Pons (tissue), 1 donor: ENCODE data around the gene PRRG3.
"Not testable (repeated sequence)": the region's sequence is repeated elsewhere in the genome, so short reads cannot be mapped to it uniquely, and the experiment has no call there.

Source experiments
- DNase-seq: peaks from one replicate; pipeline ENCODE4 v3.0.0-alpha.2; 2016; ENCODE audit warnings: low spot score

Gene PRRG3

GRCh38 chrX:151694661-151695582, at the start of gene PRRG3:
Gene PRRG3 (plus strand): TSS chrX:151695458. CDS start chrX:151698815, 3,357 bp downstream.
- no peak for DNase-seq

GRCh38 chrX:151675121-151675746, 20.0 kb upstream of the PRRG3 start:
- no peak for DNase-seq

GRCh38 chrX:151676196-151676595, 19.1 kb upstream of the PRRG3 start:
- no peak for DNase-seq

DNA sequence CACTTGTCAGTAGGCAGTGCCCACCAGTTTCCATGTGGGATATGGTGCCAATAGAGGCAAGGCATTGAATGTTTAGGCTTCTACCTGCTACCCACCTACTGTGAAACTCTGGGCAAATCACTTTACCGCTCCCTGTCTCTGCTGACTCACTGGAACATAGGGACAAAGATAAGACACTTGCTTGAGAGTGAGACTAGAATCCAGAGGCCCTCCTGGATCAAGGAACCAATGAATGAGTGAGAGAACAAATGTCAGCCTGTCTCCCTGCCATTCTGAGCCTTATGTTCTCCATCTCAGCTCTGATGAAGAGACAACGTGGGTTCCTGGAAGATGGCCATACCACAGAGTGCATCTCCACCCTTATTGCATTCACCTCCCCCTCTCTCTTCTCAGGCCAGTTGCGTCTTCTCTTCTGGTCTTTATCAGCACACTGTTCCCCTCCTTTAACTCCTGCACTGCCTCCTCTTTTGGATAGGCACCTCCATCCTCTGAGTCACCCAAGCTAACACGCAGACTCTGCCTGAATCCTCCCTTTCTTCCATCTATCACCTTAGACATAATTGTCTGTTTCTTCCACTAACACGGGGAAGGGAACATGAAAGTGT, 15.4 kb upstream of the PRRG3 start:
- DNase-seq: no peak

DNA sequence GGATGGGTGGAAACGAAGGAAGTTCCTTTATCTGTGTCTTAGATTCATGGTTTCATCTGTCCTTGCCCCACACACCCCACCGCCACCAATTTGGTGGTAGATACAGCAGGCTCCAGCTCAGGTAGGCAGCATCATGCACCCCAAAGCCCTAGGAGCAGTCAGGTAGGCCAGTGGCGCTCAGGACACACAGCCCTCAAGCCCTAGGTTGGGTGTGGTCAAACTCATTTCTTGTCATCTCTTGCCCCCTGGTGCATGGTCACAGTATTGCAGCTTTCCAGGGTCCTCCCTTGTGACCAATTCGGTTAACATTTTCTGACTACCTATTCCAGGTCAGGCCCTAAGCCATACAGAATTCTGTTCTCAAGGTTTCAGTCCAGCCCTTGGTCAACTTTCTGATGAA, 14.5 kb upstream of the PRRG3 start:
- peak; percentile 19 for DNase-seq

DNA sequence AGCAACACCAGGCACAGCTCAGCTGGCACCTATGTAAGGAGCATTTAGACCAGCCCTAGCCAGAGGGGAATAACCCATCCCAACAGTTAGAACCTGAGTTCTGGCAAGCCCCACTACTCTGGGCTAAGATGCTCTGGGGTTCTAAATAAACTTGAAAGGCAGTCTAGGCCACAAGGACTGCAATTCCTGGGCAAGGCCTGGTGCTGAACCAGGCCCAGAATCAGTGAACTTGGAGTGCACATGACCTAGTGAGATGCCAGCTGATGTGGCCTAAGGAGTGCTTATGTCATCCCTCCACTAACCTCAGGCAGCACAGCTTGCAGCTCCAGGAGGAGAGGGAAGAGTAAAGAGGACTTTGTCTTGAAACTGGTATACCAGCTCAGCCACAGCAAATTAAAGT, 7.6 kb upstream of the PRRG3 start:
- no peak for DNase-seq

DNA sequence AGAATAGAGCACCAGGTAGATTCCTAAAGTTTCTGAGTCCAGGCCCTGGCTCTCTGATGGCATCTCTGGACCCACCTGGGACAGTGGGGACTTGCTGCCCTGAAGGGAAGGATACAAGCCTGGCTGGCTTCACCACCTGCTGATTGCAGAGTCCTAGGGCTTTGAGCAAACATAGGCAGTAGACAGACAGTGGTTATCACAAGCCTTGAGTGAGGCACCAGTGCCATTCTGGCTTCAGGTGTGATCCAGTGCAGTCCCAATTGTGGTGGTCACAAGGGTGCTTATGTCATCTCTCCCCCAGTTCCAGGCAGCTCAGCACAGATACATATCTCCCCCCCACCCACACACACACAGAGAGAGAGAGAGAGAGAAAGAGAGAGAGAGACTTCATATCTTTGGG, 6.6 kb upstream of the PRRG3 start:
- no peak for DNase-seq

GRCh38 chrX:151692825-151693224, 2.4 kb upstream of the PRRG3 start:
- DNase-seq: no peak

DNA sequence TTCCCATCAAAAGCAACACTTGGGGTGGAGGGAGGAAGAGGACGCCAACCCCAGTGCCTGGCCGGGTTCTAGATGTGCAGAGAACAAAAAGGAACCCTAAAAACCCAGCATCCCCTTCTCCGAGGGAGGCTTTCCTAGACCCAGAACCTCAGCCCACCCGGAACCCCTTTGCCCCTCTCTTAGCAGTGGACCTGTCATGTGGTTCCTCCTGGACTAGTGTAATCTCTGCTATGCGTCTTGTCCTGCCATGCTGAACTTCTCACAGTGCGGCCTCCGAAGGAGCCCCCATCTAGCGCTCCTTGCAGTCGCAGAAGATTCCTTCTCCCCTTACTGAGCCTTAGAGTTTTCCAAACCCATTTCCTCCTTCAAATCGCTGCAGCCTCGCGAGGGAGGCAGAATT, 1.1 kb upstream of the PRRG3 start:
- DNase-seq: no peak

DNA sequence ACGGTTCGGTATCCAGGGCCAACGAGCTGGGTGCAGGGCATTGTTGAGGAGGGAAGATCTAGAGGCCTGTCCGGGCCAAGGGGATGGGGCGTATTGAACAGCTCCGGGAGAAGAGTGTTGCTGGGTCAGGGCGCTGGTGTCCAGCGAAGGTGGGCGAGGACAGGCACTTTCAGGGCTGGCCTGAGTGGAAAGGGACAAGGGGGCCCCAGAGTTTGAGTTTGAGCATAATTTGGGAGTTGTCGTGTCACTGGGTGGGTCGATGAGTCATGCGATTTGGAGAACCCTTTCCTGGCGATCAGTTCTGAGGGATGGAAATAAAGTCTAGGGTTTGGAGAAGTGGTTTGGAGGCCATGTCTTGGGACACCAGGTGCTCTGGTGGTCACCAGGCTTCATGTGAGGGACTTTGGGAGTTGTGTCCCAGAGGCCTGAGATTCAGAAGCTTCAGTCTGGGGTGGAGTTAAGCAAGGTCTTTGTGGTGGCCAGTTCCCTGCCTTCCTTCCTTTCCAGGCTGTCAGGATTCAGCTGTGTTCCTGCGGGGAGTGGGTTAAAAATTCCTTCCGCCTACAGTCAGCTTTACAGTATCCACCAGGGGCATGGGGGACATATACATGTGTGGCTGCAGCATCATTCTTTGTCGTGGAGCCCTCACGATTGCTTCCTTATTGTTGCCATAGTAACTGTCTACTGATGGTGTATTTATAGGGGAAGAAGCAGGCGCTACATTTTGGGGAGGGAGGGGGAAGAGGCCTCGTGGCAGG, 504 bp downstream of the PRRG3 start:
- DNase-seq: no peak

GRCh38 chrX:151697082-151697481, 1.8 kb downstream of the PRRG3 start:
- DNase-seq: not testable (repeated sequence)

DNA sequence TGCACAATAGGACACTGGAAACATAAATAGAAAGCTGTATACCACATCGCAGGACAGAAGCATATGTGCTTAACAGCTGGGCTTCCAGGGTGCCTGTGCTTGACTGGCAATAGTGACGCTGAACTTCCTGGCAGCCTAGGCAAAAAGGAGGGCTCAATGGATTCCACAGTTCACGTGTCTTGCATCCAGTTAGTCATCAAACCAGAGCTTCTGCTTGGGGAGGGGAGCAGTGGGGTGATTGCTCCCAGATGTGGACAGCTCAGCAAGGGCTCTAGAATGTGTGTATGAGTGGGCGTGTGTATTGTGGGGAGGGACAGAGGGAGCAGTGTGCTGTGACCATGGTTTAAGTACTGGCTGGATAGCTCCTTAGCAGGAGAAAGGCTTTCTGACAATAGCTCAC, 2.3 kb downstream of the PRRG3 start:
- DNase-seq: no peak

DNA sequence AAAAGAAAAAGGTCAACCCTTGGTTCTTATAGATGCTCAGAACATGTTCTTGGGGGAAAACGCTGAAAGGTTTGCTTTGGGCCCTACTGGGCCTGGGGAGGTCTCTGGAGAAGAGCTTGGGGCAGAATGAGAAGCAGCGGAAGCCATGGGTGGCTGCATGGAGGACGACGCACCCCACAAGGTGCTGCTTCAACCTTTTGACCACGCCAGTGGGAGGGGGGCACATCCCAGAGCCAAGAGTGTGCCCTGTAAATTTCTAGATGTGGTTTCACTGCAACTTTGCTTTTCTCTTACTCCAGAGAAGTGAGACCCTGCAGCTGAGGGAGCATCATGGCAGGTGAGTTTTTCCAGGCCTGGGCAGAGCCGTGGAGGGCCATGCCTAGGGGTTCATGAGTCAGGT, 3.2 kb downstream of the PRRG3 start:
- no peak for DNase-seq

DNA sequence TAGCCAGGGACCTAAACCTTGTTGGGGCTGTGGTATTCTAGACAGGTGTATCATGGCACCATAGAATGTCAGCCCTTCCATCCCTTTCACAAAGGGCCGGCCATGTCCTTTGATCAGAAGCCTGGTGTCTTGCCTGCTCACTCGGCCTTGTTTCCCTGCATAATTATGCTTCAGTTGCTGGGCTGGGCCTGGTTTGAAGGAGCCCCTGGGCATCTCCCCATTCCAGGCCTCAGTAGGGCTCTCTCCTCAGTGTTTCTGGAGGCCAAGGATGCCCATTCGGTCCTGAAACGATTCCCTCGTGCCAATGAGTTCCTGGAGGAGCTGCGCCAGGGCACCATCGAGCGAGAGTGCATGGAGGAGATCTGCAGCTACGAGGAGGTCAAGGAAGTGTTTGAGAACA, 4.5 kb downstream of the PRRG3 start:
- DNase-seq: no peak

GRCh38 chrX:151700581-151700980, 5.3 kb downstream of the PRRG3 start:
- no peak for DNase-seq

GRCh38 chrX:151701071-151701470, 5.8 kb downstream of the PRRG3 start:
- no peak for DNase-seq

- DNase-seq: no peak
Observed at GRCh38 chrX:151701531-151701930, 6.3 kb downstream of the PRRG3 start.

DNA sequence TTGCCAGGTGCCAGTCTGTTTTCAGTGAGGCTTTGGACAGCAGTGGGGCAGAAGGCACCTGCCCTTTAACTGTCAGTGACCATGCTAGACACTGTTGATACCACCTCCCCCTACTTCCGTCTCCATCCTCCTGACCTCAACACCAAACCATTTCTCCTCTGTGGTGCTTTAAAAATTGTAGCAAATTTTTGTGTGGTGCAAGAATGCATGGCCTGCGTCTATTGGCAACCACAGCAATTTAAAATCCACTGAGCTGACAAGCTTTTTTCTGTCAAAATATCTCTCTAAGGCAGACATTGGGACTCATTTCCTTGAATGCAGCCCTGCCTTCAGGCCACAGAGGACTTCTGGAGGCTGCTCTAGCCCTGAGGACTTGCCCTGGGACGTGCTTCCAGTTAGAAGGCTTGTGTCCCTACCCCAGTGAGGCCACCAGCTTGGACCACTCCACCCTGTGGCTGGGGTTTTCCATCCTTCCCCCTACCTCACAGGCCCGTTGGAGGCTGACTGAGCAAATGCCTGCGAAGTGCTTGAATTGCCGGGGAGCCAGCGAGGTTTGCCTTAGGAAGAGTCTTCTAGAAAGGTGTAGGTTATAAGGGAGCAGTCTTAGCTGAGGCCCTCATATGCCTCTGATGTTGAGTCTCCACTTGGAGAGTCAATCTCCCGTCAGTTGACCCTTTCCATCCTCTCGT, 6.9 kb downstream of the PRRG3 start:
- DNase-seq: no peak

GRCh38 chrX:151702741-151703340, 7.6 kb downstream of the PRRG3 start:
- DNase-seq: no peak

DNA sequence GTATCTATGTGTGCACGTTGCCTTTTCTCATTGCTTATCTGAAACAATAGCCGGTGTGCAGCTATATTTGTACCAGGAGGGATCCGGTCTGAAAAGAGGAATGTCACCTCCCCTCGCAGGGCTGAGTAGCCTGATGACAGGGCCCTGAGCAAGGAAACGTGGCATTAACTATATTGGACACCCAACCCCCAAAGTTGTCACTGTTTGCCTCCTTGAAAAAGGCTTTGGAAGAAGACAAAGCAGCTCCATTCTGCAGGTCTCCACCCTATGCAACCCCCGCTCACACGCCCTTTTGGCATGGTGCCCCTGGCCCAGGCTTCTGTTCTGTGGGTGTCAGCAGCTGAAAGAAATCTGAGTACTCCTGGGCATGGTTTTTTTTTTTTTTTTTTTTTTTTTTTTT, 8.2 kb downstream of the PRRG3 start:
- no peak for DNase-seq

DNA sequence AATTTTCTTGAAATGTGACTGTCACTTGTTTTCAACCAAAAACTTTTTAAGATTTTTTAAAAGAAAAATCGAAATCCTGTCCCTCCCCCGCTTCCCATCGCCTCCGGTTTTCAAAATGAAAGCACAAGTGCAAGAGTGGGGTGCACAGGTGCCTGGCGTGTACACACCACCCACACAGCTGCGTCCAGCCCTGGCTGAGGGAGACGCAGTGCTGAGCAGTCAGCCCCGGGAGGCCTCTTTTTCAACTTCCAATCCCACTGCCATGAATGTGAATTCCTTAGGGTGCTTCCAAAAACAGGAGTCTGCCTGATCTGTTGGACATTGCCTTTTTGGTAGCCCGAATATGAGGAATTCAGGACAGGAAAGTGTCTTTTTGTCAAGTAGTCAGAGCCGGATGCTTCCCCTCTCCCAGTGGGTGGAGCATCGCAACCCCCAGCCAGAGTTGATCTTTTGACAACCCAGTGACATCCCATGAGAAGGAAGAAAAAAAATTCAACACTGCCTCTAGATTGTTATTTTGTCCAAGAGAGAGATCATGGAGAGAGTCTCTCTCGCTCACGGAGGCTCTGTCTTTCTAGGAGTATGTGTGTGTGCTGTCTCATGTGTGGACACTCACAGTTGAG, 8.9 kb downstream of the PRRG3 start:
- no peak for DNase-seq
